HepG2 (cell line): ENCODE measurements around the gene CDK11A. TPM values are rescaled to one million over a fixed set of nuclear protein-coding genes. Genes with fewer than 3 reads are reported as not detected.

Experiments
- CEBPB ChIP-seq: IDR thresholded peaks from 2 replicates; pipeline ENCODE4 v1.6.1; 2011; ENCODE audit warnings: low read depth, low read length, improper control_type of control experiment, borderline replicate concordance
- FOSL2 ChIP-seq: sonication (generic); formaldehyde crosslinking; IDR thresholded peaks from 2 replicates; pipeline ENCODE4 v1.4.0; 2020; ENCODE audit warnings: missing genetic modification reagents
- HMG20A ChIP-seq: IDR thresholded peaks from 2 replicates; pipeline ENCODE4 v1.6.1; 2016; ENCODE audit warnings: borderline replicate concordance
- IKZF4 ChIP-seq: sonication (generic); formaldehyde crosslinking; IDR thresholded peaks from 2 replicates; pipeline ENCODE4 v1.5.1; 2020; ENCODE audit warnings: borderline replicate concordance, mild to moderate bottlenecking, low read depth, missing genetic modification reagents; ENCODE audit errors: not compliant biosample characterization
- KLF11 ChIP-seq: IDR thresholded peaks from 2 replicates; pipeline ENCODE4 v1.6.1; 2016; ENCODE audit warnings: missing compliant biosample characterization
- NFRKB ChIP-seq: fragments of 450-650 bp; IDR thresholded peaks from 2 replicates; pipeline ENCODE4 v1.6.1; 2017
- NR1H2 ChIP-seq: sonication (generic); formaldehyde crosslinking; IDR thresholded peaks from 2 replicates; pipeline ENCODE4 v1.8.1; 2022; ENCODE audit warnings: low read depth, missing genetic modification reagents, borderline replicate concordance
- RBFOX2 ChIP-seq: fragments of 200-400 bp; formaldehyde crosslinking; IDR thresholded peaks from 2 replicates; pipeline ENCODE4 v1.6.1; 2017; ENCODE audit warnings: low read depth, mild to moderate bottlenecking, low read length
- RBM22 ChIP-seq: fragments of 200-400 bp; formaldehyde crosslinking; optimal IDR thresholded peaks from 2 replicates; pipeline ENCODE3; 2017; ENCODE audit warnings: mild to moderate bottlenecking, low read length, moderate library complexity
- SETDB1 ChIP-seq: sonication (generic); formaldehyde crosslinking; IDR thresholded peaks from 2 replicates; pipeline ENCODE4 v1.5.1; 2020; ENCODE audit warnings: missing genetic modification reagents, mild to moderate bottlenecking, borderline replicate concordance
- SNAI1 ChIP-seq: sonication (generic); formaldehyde crosslinking; IDR thresholded peaks from 2 replicates; pipeline ENCODE4 v1.5.0; 2020; ENCODE audit warnings: mild to moderate bottlenecking, missing genetic modification reagents, borderline replicate concordance
- ZNF235 ChIP-seq: sonication (generic); formaldehyde crosslinking; IDR thresholded peaks from 2 replicates; pipeline ENCODE4 v1.8.1; 2023; ENCODE audit warnings: mild to moderate bottlenecking, missing genetic modification reagents, borderline replicate concordance
- ZNF335 ChIP-seq: sonication (generic); formaldehyde crosslinking; IDR thresholded peaks from 2 replicates; pipeline ENCODE4 v1.4.0; 2020; ENCODE audit warnings: missing genetic modification reagents
- ZNF430 ChIP-seq: sonication (generic); formaldehyde crosslinking; IDR thresholded peaks from 2 replicates; pipeline ENCODE4 v1.9.0; 2021; ENCODE audit warnings: mild to moderate bottlenecking, missing genetic modification reagents
- ZNF652 ChIP-seq: IDR thresholded peaks from 2 replicates; pipeline ENCODE4 v1.6.1; 2016; ENCODE audit warnings: low read depth, borderline replicate concordance
- ZSCAN22 ChIP-seq: sonication (generic); formaldehyde crosslinking; IDR thresholded peaks from 2 replicates; pipeline ENCODE4 v1.4.0; 2020; ENCODE audit warnings: mild to moderate bottlenecking, missing genetic modification reagents
- polyA plus RNA-seq, 8 experiments: library from polyadenylated mRNA; depleted of rRNA in 3 of 8; stranded (reverse) in 7 of 8; unstranded in 1 of 8; fragments of >200 nt; fragmentation: Illumina TruSeq in 4 of 8; extraction: Trizol in 4 of 8; gene quantifications; 2 replicates each; pipeline versions ENCODE4 v1.2.1 to v1.2.3, GENCODE V29; 2011 to 2016; ENCODE audit warnings: low read depth in 4 of 8, missing spikeins in 1 of 8, mixed read lengths in 1 of 8; ENCODE audit not compliant: insufficient read depth in 1 of 8
- total RNA-seq, 5 experiments: library from RNA; depleted of rRNA; stranded (reverse); fragments of >200 nt; fragmentation: Illumina TruSeq; extraction: Trizol; gene quantifications; 2 replicates each; pipeline ENCODE4 v1.2.3, GENCODE V29; 2016; ENCODE audit warnings: low read depth in 1 of 5
- TF ChIP-seq, protein P1 (sequence below), 2 experiments: sonication (generic) in 1 of 2; formaldehyde crosslinking in 1 of 2; IDR thresholded peaks; 2 replicates each; pipeline versions ENCODE4 v1.4.0 to v1.6.1; 2016 to 2020; ENCODE audit warnings: borderline replicate concordance in 1 of 2, low read depth in 1 of 2, mild to moderate bottlenecking in 1 of 2, missing genetic modification reagents in 1 of 2
- TF ChIP-seq, protein P2 (sequence below): sonication (generic); formaldehyde crosslinking; IDR thresholded peaks from 2 replicates; pipeline ENCODE4 v1.8.1; 2023; ENCODE audit warnings: mild to moderate bottlenecking, missing genetic modification reagents
- TF ChIP-seq, protein P3 (sequence below): sonication (generic); formaldehyde crosslinking; IDR thresholded peaks from 2 replicates; pipeline ENCODE4 v1.4.0; 2020; ENCODE audit warnings: missing genetic modification reagents
- TF ChIP-seq, protein P4 (sequence below): sonication (generic); formaldehyde crosslinking; IDR thresholded peaks from 2 replicates; pipeline ENCODE4 v1.9.0; 2022; ENCODE audit warnings: low read depth, missing genetic modification reagents

Gene CDK11A
- total and polyA plus RNA-seq, 2 of the 13 experiments (the other 11 are each of a cell fraction or from before 2014, with no cell fraction given), result 11.2 to 17.9 TPM

DNA sequence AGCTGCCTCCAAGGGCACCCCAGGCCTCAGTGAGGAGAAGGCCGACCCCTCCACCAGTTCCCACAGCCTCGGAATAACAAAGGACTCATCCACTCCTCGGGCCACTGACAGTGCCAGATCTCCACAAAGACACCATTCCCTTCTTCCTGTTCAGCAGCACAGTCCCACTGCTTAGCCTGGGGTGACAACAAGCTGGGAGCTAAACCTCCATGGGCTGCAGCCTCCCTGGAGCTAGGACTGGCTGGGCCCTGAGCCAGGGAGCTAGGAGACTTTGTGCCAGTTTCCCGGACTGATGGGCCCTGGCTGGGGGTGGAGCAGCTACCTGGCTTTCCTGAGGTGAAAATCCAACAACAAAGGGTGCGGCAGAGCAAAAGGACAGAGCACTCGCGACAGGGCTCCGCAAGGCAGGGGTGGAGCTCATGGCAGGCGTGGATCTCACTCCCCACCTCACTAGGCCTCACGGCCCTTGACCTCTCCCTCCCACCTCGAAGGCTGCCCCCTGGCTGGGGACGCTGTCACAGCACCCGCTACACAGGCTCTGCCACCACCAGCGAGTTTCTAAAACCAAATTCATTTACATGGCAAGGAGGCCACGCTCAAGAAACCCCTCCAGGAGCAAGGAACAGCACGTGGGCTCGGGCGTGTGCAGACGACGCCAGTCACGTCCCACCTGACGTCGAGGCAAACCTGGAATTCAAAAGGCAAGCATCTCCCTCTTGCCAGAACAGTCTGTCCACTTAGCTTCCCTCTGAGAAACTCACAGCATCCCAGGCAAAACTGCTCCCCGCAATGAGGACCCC, 45.4 kb downstream of the CDK11A start (continued):
- TF ChIP-seq ZNF335 (no peak), KLF11 (no peak), CEBPB (no peak), FOSL2 (peak; percentile 51), ZNF235 (CRISPR knock-in tag) (peak; percentile 73; the same call in 1 of the 2 replicates), IKZF4 (CRISPR knock-in tag) (no peak), NFRKB (no peak), RBFOX2 (0 out of 2 replicates have a peak, but pooled peaks have one; percentile 39), ZSCAN22 (CRISPR knock-in tag) (no peak), SETDB1 (no peak), ZNF430 (CRISPR knock-in tag) (peak; percentile 36; the same call in 1 of the 2 replicates), NR1H2 (CRISPR knock-in tag) (no peak), RBM22 (no peak), SNAI1 (CRISPR knock-in tag) (no peak; the same call in 1 of the 2 replicates), HMG20A (peak; percentile 46; the same call in 1 of the 2 replicates), ZNF652 (CRISPR knock-in tag) (peak; percentile 32; the same call in 1 of the 2 replicates)
- TF ChIP-seq, protein P1, sequence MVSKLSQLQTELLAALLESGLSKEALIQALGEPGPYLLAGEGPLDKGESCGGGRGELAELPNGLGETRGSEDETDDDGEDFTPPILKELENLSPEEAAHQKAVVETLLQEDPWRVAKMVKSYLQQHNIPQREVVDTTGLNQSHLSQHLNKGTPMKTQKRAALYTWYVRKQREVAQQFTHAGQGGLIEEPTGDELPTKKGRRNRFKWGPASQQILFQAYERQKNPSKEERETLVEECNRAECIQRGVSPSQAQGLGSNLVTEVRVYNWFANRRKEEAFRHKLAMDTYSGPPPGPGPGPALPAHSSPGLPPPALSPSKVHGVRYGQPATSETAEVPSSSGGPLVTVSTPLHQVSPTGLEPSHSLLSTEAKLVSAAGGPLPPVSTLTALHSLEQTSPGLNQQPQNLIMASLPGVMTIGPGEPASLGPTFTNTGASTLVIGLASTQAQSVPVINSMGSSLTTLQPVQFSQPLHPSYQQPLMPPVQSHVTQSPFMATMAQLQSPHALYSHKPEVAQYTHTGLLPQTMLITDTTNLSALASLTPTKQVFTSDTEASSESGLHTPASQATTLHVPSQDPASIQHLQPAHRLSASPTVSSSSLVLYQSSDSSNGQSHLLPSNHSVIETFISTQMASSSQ (IDR thresholded peaks at IDR 0.05; ENCODE audit: low read depth), result no peak
- TF ChIP-seq, protein P1 (CRISPR knock-in tag; IDR thresholded peaks at IDR 0.05; ENCODE audit: borderline replicate concordance), result peak; percentile 38; the same call in 1 of the 2 replicates
- TF ChIP-seq, protein P2, sequence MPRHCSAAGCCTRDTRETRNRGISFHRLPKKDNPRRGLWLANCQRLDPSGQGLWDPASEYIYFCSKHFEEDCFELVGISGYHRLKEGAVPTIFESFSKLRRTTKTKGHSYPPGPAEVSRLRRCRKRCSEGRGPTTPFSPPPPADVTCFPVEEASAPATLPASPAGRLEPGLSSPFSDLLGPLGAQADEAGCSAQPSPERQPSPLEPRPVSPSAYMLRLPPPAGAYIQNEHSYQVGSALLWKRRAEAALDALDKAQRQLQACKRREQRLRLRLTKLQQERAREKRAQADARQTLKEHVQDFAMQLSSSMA (CRISPR knock-in tag), result no peak
- TF ChIP-seq, protein P3, sequence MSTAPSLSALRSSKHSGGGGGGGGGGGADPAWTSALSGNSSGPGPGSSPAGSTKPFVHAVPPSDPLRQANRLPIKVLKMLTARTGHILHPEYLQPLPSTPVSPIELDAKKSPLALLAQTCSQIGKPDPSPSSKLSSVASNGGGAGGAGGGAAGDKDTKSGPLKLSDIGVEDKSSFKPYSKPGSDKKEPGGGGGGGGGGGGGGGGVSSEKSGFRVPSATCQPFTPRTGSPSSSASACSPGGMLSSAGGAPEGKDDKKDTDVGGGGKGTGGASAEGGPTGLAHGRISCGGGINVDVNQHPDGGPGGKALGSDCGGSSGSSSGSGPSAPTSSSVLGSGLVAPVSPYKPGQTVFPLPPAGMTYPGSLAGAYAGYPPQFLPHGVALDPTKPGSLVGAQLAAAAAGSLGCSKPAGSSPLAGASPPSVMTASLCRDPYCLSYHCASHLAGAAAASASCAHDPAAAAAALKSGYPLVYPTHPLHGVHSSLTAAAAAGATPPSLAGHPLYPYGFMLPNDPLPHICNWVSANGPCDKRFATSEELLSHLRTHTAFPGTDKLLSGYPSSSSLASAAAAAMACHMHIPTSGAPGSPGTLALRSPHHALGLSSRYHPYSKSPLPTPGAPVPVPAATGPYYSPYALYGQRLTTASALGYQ, result no peak
- TF ChIP-seq, protein P4, sequence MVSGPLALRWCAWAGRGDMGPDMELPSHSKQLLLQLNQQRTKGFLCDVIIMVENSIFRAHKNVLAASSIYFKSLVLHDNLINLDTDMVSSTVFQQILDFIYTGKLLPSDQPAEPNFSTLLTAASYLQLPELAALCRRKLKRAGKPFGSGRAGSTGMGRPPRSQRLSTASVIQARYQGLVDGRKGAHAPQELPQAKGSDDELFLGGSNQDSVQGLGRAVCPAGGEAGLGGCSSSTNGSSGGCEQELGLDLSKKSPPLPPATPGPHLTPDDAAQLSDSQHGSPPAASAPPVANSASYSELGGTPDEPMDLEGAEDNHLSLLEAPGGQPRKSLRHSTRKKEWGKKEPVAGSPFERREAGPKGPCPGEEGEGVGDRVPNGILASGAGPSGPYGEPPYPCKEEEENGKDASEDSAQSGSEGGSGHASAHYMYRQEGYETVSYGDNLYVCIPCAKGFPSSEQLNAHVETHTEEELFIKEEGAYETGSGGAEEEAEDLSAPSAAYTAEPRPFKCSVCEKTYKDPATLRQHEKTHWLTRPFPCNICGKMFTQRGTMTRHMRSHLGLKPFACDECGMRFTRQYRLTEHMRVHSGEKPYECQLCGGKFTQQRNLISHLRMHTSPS (CRISPR knock-in tag), result peak; percentile 58; the same call in 1 of the 2 replicates
